ENCODE results near the gene KCND3.

The KCND3 gene

GRCh38 chr1:111723871-111724270 lies 265.6 kb downstream of the KCND3 start:
- DNase-seq (ENCODE audit: low read depth): no peak

GRCh38 chr1:111723091-111723806 lies 266.2 kb downstream of the KCND3 start:
- no peak for DNase-seq (ENCODE audit: low read depth)

DNA sequence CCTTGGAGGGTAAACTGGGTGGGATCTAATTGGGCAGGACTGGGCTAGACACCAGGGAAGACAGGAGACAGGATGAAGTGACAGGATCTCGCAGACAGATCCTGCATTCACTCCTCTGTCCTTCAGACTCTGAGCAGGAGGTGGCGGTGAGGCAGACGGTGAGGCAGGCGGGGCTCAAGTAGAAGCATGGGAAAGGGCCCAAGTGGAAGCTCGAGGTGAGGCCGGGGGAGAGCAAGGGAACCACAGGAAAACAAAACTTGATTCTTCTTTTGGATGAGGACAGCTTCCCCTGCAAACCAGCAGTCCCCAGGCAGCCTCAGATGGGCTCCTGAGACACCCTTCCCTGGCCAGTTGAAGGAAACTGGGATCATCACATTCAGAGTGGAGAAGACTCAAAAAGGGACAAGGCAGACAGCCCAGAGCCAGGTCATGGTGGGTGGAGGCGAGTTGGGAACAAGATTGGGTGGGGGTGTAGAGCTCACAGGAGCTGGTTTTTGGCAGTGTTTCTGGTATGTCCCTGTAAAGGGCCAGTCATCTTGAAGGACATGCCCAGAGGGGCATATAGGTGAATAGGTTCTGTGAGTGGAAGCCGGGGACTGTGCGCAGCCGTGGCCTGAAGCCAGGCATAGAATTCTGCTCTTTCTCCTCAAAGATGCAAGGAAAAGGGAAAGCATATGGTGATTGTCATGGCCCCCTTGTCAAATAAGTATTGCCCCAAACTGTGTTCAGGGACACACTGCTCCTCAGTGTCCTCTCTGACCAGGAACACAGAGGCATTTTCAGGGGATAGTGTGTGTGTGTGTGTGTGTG lies 268.3 kb downstream of the KCND3 start:
- DNase-seq (ENCODE audit: low read depth): no peak
